HG03520 (cell line): ENCODE data around the gene WDR70.
"Not testable (repeated sequence)": the region's sequence is repeated elsewhere in the genome, so short reads cannot be mapped to it uniquely, and the experiment has no call there.

ENCODE experiments used
- ATAC-seq: cut with Tn5 transposase; IDR thresholded peaks from one replicate; pipeline ENCODE4 v1.9.1; 2021; ENCODE audit warnings: mild to moderate bottlenecking, moderate library complexity; ENCODE audit not compliant: unreplicated experiment

WDR70 gene

GRCh38 chr5:37453252-37453651, 74.1 kb downstream of the WDR70 start:
- ATAC-seq, result not testable (repeated sequence)

DNA sequence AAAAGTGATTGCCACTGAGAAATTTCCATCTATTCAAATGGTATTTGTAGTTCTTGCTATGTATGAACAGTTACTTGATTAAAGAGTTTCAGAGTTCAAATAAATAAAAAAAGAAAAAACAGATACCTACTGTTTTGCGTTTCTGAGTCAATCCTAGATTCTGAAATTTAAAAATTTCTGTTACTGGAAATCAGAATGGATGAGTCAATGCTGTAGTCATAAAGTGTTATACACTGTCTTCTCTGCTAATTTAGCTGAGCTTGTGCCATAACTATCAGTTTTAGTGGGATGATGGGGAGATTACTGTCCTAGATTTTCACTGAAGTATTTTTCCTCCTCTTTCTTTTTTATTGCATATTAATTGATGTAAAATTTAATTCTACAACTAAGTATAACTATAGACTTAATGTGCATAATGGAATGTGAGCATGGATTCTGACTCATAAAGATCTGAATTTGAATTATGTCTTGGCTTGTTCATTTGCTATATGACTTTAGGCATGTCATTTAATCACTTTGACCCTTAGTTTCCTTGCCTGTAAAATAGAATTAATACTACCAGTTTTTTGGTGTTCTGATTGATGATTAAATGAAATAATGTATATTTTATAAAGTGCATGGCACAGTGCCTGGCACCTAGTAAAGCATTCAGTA, 75.4 kb downstream of the WDR70 start:
- ATAC-seq, result not testable (repeated sequence)

DNA sequence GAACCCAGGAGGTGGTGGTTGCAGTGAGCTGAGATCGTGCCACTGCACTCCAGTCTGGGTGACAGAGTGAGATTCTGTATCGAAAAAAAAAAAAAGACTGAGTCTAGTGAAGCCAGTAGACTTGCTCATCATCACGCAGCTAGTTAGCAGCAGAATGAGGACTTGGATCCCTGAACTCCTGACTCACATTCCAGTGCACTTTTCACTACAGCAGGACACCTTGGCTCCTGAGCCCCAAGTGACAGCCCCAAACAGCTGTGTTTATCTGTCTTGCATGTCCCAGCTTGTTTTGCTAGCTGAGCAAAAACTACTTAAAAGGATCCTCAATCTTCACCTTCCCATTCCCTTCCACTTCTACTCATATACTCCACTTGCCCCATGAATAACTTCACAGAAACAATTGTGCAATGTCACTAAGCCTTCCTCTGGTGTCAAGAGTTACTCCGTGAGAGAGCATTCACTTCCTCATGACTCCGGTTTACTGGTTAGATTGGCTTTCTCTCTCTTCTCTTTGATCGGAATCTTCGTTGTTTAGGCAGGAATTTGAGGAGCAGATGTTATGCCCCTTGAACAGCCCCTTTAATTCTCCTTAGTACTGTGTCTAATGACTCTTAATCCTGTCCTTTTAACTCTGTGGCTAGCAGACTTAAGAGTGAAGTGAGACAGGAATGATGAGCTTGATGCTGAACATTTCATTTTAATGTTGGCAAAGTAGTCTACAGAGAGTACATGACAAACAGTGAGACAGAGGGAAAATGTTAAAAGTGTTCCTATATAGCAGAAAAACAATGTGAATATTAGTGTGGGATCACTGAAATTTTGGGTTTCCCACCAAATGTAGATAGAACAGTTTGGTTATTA, 84.3 kb downstream of the WDR70 start:
- ATAC-seq, result not testable (repeated sequence)

DNA sequence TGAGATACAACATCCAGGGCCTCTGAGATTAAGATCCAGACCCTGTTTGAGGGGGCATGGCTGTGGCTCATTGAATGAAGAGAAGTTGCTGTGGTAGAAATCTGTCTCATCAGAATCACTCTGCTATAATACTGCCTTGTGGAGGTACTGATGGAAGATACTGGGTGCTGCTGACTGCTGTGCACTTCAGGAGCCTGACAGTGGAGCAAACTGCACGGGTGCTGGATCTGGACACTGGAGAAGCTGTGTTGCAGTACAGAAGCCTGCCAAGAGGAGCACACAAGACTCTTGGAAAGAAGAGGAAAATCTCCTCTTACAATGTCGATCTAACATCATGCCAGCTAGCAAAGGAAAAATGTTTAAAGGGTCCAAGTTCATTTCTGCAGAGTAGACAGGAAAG, 85.5 kb downstream of the WDR70 start:
- not testable (repeated sequence) for ATAC-seq

DNA sequence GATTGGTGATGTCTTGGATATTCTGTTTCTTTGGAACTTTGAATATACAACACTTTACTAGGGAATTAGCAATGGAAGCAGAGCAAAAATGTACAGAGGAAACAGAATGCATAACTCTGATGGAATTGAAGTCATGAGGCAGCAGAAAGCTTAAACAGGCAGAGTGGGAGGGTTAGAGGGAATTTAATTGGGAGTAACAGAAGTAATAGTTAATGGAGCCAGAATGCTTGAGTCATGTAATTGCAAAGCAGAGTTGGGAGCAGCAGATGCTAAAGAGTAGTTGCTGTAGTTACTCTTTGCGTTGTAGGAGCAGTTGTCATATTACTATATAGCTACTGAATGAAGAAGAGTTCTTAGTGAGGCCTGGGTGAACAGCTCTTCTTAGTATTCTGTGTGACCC, 90.3 kb downstream of the WDR70 start:
- ATAC-seq, result not testable (repeated sequence)

DNA sequence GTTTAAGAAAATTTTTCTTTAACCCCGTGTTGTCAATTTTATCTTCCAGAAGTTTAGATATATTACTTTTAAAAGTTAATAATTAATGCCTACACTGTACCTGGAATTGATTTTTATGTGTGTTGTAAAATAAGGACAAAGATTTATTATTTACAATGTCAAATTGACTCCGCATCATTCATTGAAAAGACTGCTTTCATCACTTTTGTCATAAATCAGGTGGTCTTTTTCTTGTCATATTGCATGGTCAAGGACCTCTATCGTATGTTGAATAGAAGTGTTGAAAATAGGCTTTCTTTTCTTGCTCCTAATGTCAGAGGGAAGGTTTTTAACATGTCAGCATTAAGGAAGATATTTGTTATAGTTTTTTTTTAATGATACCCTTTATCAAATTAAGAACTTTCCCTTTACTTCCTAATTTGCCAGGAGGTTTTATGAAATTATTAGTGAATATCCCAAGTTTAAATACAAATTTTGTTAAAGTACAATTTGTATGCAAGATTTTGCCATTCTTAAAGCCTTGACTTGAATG, 92.6 kb downstream of the WDR70 start:
- ATAC-seq, result no peak

GRCh38 chr5:37477426-37477825, 98.3 kb downstream of the WDR70 start:
- no peak for ATAC-seq

- ATAC-seq, result no peak
These were observed 99.2 kb downstream of the WDR70 start for GRCh38 chr5:37478121-37478894.

GRCh38 chr5:37481395-37481794, 102.3 kb downstream of the WDR70 start:
- ATAC-seq, result not testable (repeated sequence)

GRCh38 chr5:37490120-37490810, 111.1 kb downstream of the WDR70 start:
- no peak for ATAC-seq

GRCh38 chr5:37490931-37491330, 111.8 kb downstream of the WDR70 start:
- no peak for ATAC-seq

DNA sequence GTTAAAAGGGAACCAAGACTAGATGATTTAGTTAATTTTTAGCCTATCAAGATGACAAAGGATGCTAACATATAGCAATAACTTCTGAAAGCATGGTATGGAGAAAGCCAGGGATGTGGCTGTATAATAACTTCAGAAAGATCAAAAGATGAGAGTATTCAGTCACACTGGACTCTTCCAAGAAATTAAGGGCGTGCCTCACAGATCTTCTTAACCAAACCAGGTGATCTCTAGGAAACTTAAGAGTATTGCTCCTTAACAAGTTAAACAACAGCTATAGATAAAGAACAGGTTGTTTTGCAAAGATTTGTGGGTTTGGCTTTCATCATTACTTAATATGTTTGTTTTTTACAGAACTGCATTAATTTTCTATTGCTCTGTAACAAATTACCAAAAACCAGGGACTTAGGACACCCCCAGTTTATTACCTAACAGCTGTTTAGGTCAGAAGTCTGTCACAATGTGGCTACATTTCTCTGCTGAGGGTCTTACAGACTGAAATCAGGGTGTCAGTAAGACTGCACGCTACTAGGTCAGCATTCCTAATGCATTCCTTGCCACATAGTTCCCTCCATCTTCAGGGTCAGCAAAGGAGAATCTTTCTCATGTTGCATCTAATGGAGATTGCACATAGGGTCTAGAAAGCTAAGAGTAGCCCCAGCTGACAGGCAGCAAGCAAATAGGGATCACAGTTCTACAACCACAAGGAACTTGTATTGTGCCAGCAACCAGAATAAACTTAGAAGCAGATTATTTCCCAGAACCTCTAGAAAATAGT, 113.8 kb downstream of the WDR70 start:
- ATAC-seq, result no peak

- no peak for ATAC-seq
These were observed 115.6 kb downstream of the WDR70 start for GRCh38 chr5:37494756-37495155.

- ATAC-seq, result no peak
These were observed 116.1 kb downstream of the WDR70 start for GRCh38 chr5:37495210-37495609.

DNA sequence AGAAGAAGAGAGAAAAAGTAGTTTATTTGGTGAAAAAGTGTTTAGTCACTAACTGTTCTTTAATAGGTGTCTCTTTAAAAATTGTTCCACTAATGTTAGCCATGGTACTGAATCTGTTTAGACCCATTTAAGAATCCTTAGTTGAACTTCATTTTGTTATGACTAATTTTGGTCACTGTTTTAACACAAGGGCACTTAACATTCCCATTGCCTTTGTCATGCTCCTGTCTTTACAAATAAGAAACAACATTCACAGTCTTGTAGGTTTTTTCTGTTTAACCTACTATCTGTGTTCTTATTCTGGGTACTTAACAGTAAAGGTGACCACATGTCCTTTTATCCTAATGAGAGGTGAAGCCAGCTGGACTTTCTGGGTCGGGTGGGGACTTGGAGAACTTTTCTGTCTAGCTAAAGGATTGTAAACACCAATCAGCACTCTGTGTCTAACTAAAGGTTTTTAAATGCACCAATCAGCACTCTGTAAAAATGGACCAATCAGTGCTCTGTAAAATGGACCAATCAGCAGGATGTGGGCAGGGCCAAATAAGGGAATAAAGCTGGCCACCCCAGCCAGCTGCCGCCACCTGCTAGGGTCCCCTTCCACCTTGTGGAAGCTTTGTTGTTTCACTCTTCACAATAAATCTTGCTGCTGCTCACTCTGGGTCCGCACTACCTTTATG, 116.7 kb downstream of the WDR70 start:
- ATAC-seq, result no peak

DNA sequence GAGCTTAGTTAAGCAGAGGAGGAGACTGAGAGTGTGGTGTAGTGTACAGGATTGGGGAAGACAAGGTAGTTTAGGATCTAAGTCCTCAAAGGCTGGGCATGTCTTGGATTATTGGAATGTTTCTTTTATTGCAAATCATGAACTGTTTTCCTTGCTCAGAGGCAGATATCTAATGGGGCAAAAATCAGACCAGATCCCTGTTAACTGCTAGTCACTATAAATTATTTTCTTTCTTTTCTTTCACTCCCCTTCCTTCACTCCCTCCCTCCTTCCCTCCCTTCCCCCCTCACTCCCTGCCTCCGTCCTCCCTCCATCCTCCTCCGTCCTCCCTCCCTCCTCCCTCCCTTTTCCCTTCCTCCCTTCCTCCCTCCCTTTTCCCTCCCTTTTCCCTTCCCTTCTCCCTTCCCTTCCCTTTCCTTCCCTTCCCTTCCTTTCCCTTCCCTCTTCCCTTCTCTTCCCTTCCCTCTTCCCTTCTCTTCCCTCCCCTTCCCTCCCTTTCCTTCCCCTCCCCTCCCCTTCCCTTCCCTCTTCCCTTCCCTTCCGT, 117.9 kb downstream of the WDR70 start:
- no peak for ATAC-seq

DNA sequence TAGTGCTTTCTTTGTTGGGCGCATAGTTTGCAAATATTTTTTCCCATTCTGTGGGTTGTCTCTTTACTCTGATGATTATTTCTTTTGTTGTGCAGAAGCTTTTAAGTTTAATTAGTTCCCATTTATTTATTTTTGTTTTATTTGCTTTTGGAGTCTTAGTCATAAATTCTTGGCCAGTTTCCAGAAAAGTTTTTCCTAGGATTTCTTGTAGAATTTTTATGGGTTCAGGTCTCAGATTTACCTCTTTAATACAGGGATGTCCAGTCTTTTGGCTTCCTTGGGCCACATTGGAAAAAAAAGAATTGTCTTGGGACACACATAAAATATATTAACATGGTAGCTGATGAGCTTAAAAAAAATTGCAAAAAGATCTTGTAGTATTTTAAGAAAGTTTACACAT, 122.0 kb downstream of the WDR70 start:
- no peak for ATAC-seq

DNA sequence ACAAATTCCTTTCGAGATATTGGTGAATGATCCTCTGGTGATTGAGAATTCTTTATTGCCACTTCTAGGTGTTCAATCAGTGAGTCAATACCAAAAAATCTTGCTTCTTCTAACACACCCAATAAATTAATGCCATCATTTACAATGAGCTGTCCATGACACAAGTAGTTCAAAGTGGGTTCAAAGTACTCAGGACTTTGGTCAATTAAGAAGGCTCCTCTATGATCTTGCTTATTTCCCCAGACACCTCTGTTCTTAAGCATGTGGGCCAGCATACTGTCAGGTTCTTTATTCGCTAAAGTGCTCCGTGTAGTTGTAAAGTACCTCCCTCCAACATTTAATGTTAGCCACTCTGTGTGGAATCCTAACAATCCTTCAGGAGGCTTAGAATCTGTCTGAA, 127.1 kb downstream of the WDR70 start:
- ATAC-seq, result no peak

DNA sequence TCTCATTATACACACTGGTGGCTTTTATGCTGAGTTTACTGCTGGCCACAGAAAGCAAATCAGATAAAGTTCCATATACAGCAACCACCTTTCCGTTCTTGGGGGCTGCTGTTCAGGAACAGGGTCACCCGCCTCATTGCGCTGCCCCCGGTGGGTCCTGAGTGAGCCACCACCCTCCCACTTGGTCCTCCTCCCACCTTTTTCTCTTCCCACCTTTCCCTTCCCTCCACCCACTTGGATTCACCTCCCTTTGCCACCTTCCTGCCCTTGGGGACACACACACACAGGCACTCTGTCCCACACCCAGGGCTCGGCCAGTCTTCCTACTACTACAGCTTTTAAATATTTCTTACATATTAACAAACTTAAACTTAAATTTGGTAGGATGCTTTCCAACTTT, 127.6 kb downstream of the WDR70 start:
- no peak for ATAC-seq
